Fibroblast of lung (primary cell): ENCODE data around the gene STOML3. TPM values are rescaled to one million over a fixed set of nuclear protein-coding genes. Genes with fewer than 3 reads are reported as not detected.

Source experiments
- DNase-seq, 2 donors: peaks; one replicate each; pipeline versions ENCODE4 v3.0.0 to v3.0.0-alpha.2; 2010; ENCODE audit warnings: low read depth in 2 of 2
- H2AFZ ChIP-seq: 2 replicates; pipeline ENCODE4 v1.5.1; 2012; ENCODE audit warnings: low read length, control low read depth, inconsistent platforms
- H3K27ac ChIP-seq: 2 replicates; pipeline ENCODE4 v1.5.1; 2011; ENCODE audit warnings: low read length, control low read depth; ENCODE audit not compliant: insufficient read depth
- H3K27me3 ChIP-seq: 2 replicates; pipeline ENCODE4 v1.5.1; 2011; ENCODE audit warnings: mild to moderate bottlenecking, low read length; ENCODE audit not compliant: control insufficient read depth, insufficient read depth
- H3K36me3 ChIP-seq: 2 replicates; pipeline ENCODE4 v1.5.1; 2011; ENCODE audit warnings: low read length; ENCODE audit not compliant: control insufficient read depth, insufficient read depth
- H3K4me1 ChIP-seq: 2 replicates; pipeline ENCODE4 v1.5.1; 2011; ENCODE audit warnings: low read length; ENCODE audit not compliant: control insufficient read depth, insufficient read depth; ENCODE audit errors: extremely low read depth
- H3K4me2 ChIP-seq: 2 replicates; pipeline ENCODE4 v1.5.1; 2011; ENCODE audit warnings: low read length, control low read depth; ENCODE audit not compliant: insufficient read depth; ENCODE audit errors: extremely low read depth
- H3K4me3 ChIP-seq, 4 experiments: fragments of 200-600 bp in 1 of 4; sonication (generic) in 1 of 4; replicated peaks in 1 of 4; 2 replicates each; pipeline ENCODE4 v1.5.1; 2011 to 2016; ENCODE audit warnings: low read length in 4 of 4, low read depth in 3 of 4, mild to moderate bottlenecking in 3 of 4, control low read depth in 2 of 4, inconsistent platforms in 1 of 4, mixed read lengths in 1 of 4; ENCODE audit not compliant: insufficient read depth in 1 of 4; ENCODE audit errors: control extremely low read depth in 1 of 4
- H3K79me2 ChIP-seq: 2 replicates; pipeline ENCODE4 v1.5.1; 2012; ENCODE audit warnings: mild to moderate bottlenecking, low read length, inconsistent platforms; ENCODE audit not compliant: control insufficient read depth, insufficient read depth
- H3K9ac ChIP-seq: 2 replicates; pipeline ENCODE4 v1.5.1; 2011; ENCODE audit warnings: mild to moderate bottlenecking, low read length, control low read depth; ENCODE audit not compliant: insufficient read depth
- H3K9me3 ChIP-seq: 2 replicates; pipeline ENCODE4 v1.5.1; 2012; ENCODE audit warnings: low read depth, low read length; ENCODE audit not compliant: control insufficient read depth, insufficient read depth
- H4K20me1 ChIP-seq: 2 replicates; pipeline ENCODE4 v1.5.1; 2011; ENCODE audit warnings: low read length; ENCODE audit not compliant: control insufficient read depth, insufficient read depth; ENCODE audit errors: extremely low read depth
- EZH2 ChIP-seq: IDR thresholded peaks from 2 replicates; pipeline ENCODE4 v1.5.1; 2012; ENCODE audit warnings: low read length, control low read depth, mild to moderate bottlenecking; ENCODE audit errors: missing control alignments
- polyA plus RNA-seq, 2 donors: library from polyadenylated mRNA; depleted of rRNA in 1 of 2; stranded (reverse) in 1 of 2; unstranded in 1 of 2; fragments of >200 nt; gene quantifications; 2 replicates each; pipeline ENCODE4 v1.2.1, GENCODE V29; 2011 to 2012; ENCODE audit warnings: missing spikeins in 1 of 2
- total RNA-seq: library from RNA; depleted of rRNA; stranded (reverse); fragments of >200 nt; gene quantifications from 2 replicates; pipeline ENCODE4 v1.2.1, GENCODE V29; 2014
- TF ChIP-seq, protein P1 (sequence below), 2 donors: IDR thresholded peaks in 1 of 2; conservative IDR thresholded peaks in 1 of 2; 1 replicate in 1 of 2; 2 replicates in 1 of 2; pipeline ENCODE4 v1.5.1; 2011 to 2012; ENCODE audit warnings: low read length in 2 of 2, control low read depth in 1 of 2, inconsistent platforms in 1 of 2, low read depth in 1 of 2, mild to moderate bottlenecking in 1 of 2

The STOML3 gene
- total and polyA plus RNA-seq, 2 donors (not counting 1 experiment from before 2014, with no cell fraction given): not detected

DNA sequence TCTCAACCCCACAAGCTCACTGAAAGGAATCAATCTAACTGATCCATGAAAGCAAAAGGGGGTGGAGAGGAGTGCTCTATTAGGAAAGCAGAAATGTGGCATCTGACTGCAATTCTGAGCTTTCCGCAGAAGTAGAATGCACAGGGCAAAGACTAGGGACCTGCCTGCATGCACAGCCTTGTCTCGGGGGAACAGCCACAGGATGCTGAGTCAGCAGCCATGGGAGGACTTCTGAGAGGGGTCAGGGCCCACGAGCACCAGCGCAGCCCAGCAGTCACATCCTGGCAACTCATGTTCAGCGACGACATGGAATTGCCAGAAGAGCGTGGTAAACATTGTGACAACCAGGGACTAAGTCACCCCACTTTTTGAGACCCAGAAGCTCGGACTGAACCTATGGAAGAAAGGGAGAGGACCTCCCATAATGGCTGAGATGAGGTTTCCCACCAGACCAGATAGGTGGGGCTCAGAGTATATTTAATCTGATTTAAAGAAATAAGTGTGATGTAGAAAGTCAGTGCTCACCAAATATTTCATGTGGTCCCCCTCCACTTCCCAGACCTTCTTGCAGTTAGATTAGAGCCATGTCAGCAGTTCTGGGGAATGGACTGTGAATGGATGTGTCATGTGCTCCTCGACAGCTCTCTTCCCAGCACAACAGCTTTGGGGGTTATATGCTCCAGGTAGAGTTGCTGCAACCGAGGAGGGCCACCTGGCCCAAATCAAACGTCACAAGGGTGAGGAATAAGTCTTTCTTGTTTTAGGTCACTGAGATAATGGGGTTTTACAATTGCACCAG is 32.6 kb downstream of the STOML3 start:
- Histone ChIP-seq H3K27ac (no peak overlapping the region), H3K79me2 (no peaks in the 10 kb centered on the region), H3K4me2 (no peak overlapping the region), H2AFZ (no peak overlapping the region), H4K20me1 (no peaks in the 10 kb centered on the region), H3K9ac (no peak overlapping the region), H3K36me3 (no peaks in the 10 kb centered on the region), H3K9me3 (no peaks in the 10 kb centered on the region), H3K27me3 (no peaks in the 10 kb centered on the region), H3K4me1 (no peaks in the 10 kb centered on the region), H3K4me3 (no peak overlapping the region)
- no peak for DNase-seq
- no peak for TF ChIP-seq EZH2

DNA sequence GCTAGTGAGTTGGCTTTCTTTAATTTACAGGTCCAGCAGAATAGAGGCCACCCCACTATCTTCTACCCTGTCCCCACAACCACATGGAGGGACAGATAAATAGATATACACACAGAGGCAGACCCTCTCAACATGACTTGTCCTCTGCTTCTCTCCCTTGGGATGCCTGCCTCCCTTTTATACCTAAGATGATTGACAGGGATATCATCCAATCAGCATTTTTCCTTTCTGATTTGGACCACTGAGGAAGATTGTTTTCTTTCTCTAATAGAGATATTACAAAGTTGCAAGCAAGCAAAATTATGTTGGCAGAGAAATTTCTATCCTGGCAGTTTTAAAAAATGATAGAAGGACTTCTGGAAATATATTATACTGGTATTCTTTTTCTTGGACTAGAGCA is 35.8 kb downstream of the STOML3 start:
- DNase-seq: no peak
- H3K27ac ChIP-seq: no peak overlapping the region
- H3K4me2 ChIP-seq: no peak overlapping the region
- no peak overlapping the region for H2AFZ ChIP-seq
- no peaks in the 10 kb centered on the region for H3K4me1 ChIP-seq
- H3K36me3 ChIP-seq: no peaks in the 10 kb centered on the region
- TF ChIP-seq, protein P1, sequence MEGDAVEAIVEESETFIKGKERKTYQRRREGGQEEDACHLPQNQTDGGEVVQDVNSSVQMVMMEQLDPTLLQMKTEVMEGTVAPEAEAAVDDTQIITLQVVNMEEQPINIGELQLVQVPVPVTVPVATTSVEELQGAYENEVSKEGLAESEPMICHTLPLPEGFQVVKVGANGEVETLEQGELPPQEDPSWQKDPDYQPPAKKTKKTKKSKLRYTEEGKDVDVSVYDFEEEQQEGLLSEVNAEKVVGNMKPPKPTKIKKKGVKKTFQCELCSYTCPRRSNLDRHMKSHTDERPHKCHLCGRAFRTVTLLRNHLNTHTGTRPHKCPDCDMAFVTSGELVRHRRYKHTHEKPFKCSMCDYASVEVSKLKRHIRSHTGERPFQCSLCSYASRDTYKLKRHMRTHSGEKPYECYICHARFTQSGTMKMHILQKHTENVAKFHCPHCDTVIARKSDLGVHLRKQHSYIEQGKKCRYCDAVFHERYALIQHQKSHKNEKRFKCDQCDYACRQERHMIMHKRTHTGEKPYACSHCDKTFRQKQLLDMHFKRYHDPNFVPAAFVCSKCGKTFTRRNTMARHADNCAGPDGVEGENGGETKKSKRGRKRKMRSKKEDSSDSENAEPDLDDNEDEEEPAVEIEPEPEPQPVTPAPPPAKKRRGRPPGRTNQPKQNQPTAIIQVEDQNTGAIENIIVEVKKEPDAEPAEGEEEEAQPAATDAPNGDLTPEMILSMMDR (conservative IDR thresholded peaks at IDR 0.05 in 1 of 2, IDR thresholded peaks at IDR 0.05 in 1 of 2; ENCODE audit: low read depth in 1 of 2, low read length in 2 of 2): no peak
- no peak for TF ChIP-seq EZH2
- H3K9ac ChIP-seq: no peak overlapping the region
- no peaks in the 10 kb centered on the region for H3K27me3 ChIP-seq
- no peaks in the 10 kb centered on the region for H3K9me3 ChIP-seq
- H3K79me2 ChIP-seq: no peaks in the 10 kb centered on the region
- H4K20me1 ChIP-seq: no peaks in the 10 kb centered on the region
- H3K4me3 ChIP-seq: no peak overlapping the region

DNA sequence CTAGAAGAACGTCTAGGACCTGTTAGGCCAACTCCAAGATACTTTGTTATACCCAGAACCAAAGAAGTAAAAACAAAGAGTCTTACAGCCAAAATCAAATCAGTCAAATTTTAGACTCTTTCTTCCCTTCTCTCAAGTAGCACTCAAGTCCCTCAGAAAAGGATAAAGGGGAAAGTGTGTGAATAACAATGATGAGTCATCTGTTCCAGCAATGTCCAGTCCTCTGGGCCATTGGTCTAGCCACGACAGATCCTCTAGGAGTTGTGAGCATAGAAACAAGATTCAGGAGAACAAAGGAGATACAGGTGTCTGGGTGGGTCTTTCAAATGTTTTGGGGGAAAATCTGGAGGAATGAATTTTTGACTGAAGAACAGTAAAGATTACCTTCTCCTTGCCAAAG is 36.3 kb downstream of the STOML3 start:
- no peaks in the 10 kb centered on the region for H3K36me3 ChIP-seq
- H3K4me1 ChIP-seq: no peaks in the 10 kb centered on the region
- DNase-seq: peak in 1 of 2 donors; percentile 8
- H3K4me2 ChIP-seq: no peak overlapping the region
- H3K27ac ChIP-seq: no peak overlapping the region
- no peaks in the 10 kb centered on the region for H3K79me2 ChIP-seq
- no peak overlapping the region for H3K9ac ChIP-seq
- H3K4me3 ChIP-seq: no peak overlapping the region
- H2AFZ ChIP-seq: no peak overlapping the region
- no peak for TF ChIP-seq EZH2
- TF ChIP-seq, protein P1 (conservative IDR thresholded peaks at IDR 0.05 in 1 of 2, IDR thresholded peaks at IDR 0.05 in 1 of 2; ENCODE audit: low read depth in 1 of 2, low read length in 2 of 2): no peak
- no peaks in the 10 kb centered on the region for H4K20me1 ChIP-seq
- H3K27me3 ChIP-seq: no peaks in the 10 kb centered on the region
- no peaks in the 10 kb centered on the region for H3K9me3 ChIP-seq
